H1 (cell line): ENCODE measurements around the gene RAB8B. TPM values are rescaled to one million over a fixed set of nuclear protein-coding genes. Genes with fewer than 3 reads are reported as not detected.

ENCODE experiments used
- CTCF ChIA-PET: fragments of 300-600 bp; sonication (Branson Sonifier 250); formaldehyde crosslinking; loops from one replicate; lab custom pipeline; 2021; ENCODE audit not compliant: partially characterized antibody; lab: Charles Lee
- POLR2A ChIA-PET: fragments of 300-600 bp; sonication (Branson Sonifier 250); formaldehyde crosslinking; loops from one replicate; lab custom pipeline; 2021; ENCODE audit warnings: inconsistent platforms; ENCODE audit not compliant: partially characterized antibody; lab: Charles Lee
- DNase-seq, 2 experiments: peaks; one replicate each; pipeline versions ENCODE4 v3.0.0 to v3.0.0-alpha.2; 2010 to 2022; ENCODE audit warnings: low spot score in 2 of 2, low read depth in 1 of 2, mixed read lengths in 1 of 2
- FAIRE-seq: peaks from 2 replicates; lab custom pipeline; 2011; peaks lifted over from hg19 to GRCh38; lab: Jason Lieb, UNC
- H2AFZ ChIP-seq: 2 replicates; pipeline ENCODE4 v1.8.1; 2012; ENCODE audit warnings: low read length, inconsistent platforms
- H2AK5ac ChIP-seq: 2 replicates; pipeline ENCODE4 v1.6.1; 2013; ENCODE audit warnings: low read depth, low read length
- H2BK120ac ChIP-seq: replicated peaks from 2 replicates; pipeline ENCODE3; 2013; ENCODE audit warnings: low read depth, low read length, inconsistent platforms
- H2BK12ac ChIP-seq: 2 replicates; pipeline ENCODE4 v1.6.1; 2013; ENCODE audit warnings: low read depth, low read length
- H2BK15ac ChIP-seq: 2 replicates; pipeline ENCODE4 v1.6.1; 2013; ENCODE audit warnings: low read length
- H2BK20ac ChIP-seq: 2 replicates; pipeline ENCODE4 v1.6.1; 2013; ENCODE audit warnings: low read length
- H2BK5ac ChIP-seq: 2 replicates; pipeline ENCODE4 v1.6.1; 2013; ENCODE audit warnings: low read depth, low read length
- H3K14ac ChIP-seq: 2 replicates; pipeline ENCODE4 v1.6.1; 2013; ENCODE audit warnings: inconsistent platforms; ENCODE audit not compliant: insufficient read length
- H3K18ac ChIP-seq: 2 replicates; pipeline ENCODE4 v1.6.1; 2013; ENCODE audit warnings: low read length; ENCODE audit errors: extremely low read depth
- H3K23ac ChIP-seq: 2 replicates; pipeline ENCODE4 v1.6.1; 2013; ENCODE audit warnings: inconsistent platforms; ENCODE audit not compliant: insufficient read length
- H3K23me2 ChIP-seq: 2 replicates; pipeline ENCODE4 v1.6.1; 2013; ENCODE audit warnings: low read depth, low read length
- H3K27ac ChIP-seq: 2 replicates; pipeline ENCODE4 v1.6.1; 2011; ENCODE audit warnings: low read depth, low read length, inconsistent platforms
- H3K27me3 ChIP-seq, 4 experiments: replicated peaks in 1 of 4; 1 replicate in 1 of 4; 2 replicates in 3 of 4; pipeline versions ENCODE4 v1.6.1 to v1.8.1; 2011 to 2013; ENCODE audit warnings: low read length in 3 of 4, mild to moderate bottlenecking in 3 of 4, inconsistent platforms in 2 of 4, mixed read lengths in 2 of 4, moderate library complexity in 1 of 4; ENCODE audit not compliant: control insufficient read depth in 3 of 4, insufficient read depth in 3 of 4; ENCODE audit errors: extremely low read depth in 1 of 4
- H3K36me3 ChIP-seq, 4 experiments: 2 replicates each; pipeline versions ENCODE4 v1.6.1 to v1.8.1; 2011 to 2013; ENCODE audit warnings: mild to moderate bottlenecking in 4 of 4, low read length in 3 of 4, moderate library complexity in 2 of 4, control low read depth in 1 of 4, inconsistent platforms in 1 of 4; ENCODE audit not compliant: insufficient read depth in 4 of 4, control insufficient read depth in 2 of 4
- H3K4ac ChIP-seq: replicated peaks from 2 replicates; pipeline ENCODE3; 2013; ENCODE audit warnings: low read length, low read depth, mixed read lengths, inconsistent platforms; ENCODE audit not compliant: insufficient read length
- H3K4me1 ChIP-seq, 4 experiments: replicated peaks in 1 of 4; 1 replicate in 1 of 4; 2 replicates in 3 of 4; pipeline versions ENCODE4 v1.6.1 to v1.8.1; 2011 to 2013; ENCODE audit warnings: low read length in 3 of 4, inconsistent platforms in 2 of 4, mixed read lengths in 1 of 4; ENCODE audit not compliant: insufficient read depth in 4 of 4, control insufficient read depth in 3 of 4
- H3K4me2 ChIP-seq, 2 experiments: 2 replicates each; pipeline versions ENCODE4 v1.6.1 to v1.8.1; 2011 to 2013; ENCODE audit warnings: low read depth in 2 of 2, low read length in 2 of 2, control low read depth in 1 of 2, inconsistent platforms in 1 of 2, mild to moderate bottlenecking in 1 of 2; ENCODE audit not compliant: insufficient read depth in 1 of 2
- H3K4me3 ChIP-seq, 4 experiments: fragments of 200-600, 300-600 bp in 1 of 4; sonication (generic), shearing (Covaris generic), sonication (Bioruptor Twin) in 1 of 4; 2 replicates each; pipeline versions ENCODE4 v1.5.1 to v1.8.1; 2011 to 2016; ENCODE audit warnings: low read length in 4 of 4, low read depth in 3 of 4, control low read depth in 2 of 4, inconsistent platforms in 2 of 4, mild to moderate bottlenecking in 2 of 4, mixed read lengths in 1 of 4, moderate library complexity in 1 of 4; ENCODE audit not compliant: insufficient read depth in 2 of 4; ENCODE audit errors: extremely low read depth in 1 of 4
- H3K56ac ChIP-seq: replicated peaks from 2 replicates; pipeline ENCODE3; 2013; ENCODE audit warnings: low read depth, mild to moderate bottlenecking, mixed read lengths, low read length, inconsistent platforms; ENCODE audit not compliant: insufficient read length
- H3K79me1 ChIP-seq: 2 replicates; pipeline ENCODE4 v1.6.1; 2013; ENCODE audit warnings: low read depth, low read length, control low read depth
- H3K79me2 ChIP-seq, 2 experiments: 2 replicates each; pipeline versions ENCODE4 v1.6.1 to v1.8.1; 2012 to 2013; ENCODE audit warnings: low read length in 2 of 2, mild to moderate bottlenecking in 2 of 2, inconsistent platforms in 1 of 2; ENCODE audit not compliant: insufficient read depth in 2 of 2, control insufficient read depth in 1 of 2
- H3K9ac ChIP-seq, 4 experiments: replicated peaks in 1 of 4; 1 replicate in 1 of 4; 2 replicates in 3 of 4; pipeline versions ENCODE4 v1.6.1 to v1.8.1; 2011 to 2013; ENCODE audit warnings: low read depth in 3 of 4, low read length in 3 of 4, control low read depth in 2 of 4, mild to moderate bottlenecking in 2 of 4, moderate library complexity in 2 of 4, inconsistent platforms in 1 of 4; ENCODE audit errors: extremely low read depth in 1 of 4
- H3K9me3 ChIP-seq, 2 experiments: 2 replicates each; pipeline versions ENCODE4 v1.6.1 to v1.8.1; 2012 to 2013; ENCODE audit warnings: mild to moderate bottlenecking in 2 of 2, moderate library complexity in 2 of 2, control low read depth in 1 of 2, inconsistent platforms in 1 of 2, low read depth in 1 of 2, low read length in 1 of 2, mixed read lengths in 1 of 2; ENCODE audit not compliant: insufficient read depth in 2 of 2
- H4K20me1 ChIP-seq, 2 experiments: replicated peaks in 1 of 2; 2 replicates each; pipeline versions ENCODE3 to v1.8.1; 2011 to 2013; ENCODE audit warnings: inconsistent platforms in 2 of 2, low read length in 2 of 2, mild to moderate bottlenecking in 1 of 2; ENCODE audit not compliant: insufficient read depth in 2 of 2, control insufficient read depth in 1 of 2
- H4K5ac ChIP-seq: 2 replicates; pipeline ENCODE4 v1.6.1; 2013; ENCODE audit warnings: low read length, low read depth, mixed read lengths, inconsistent platforms; ENCODE audit not compliant: insufficient read length
- H4K8ac ChIP-seq: 2 replicates; pipeline ENCODE4 v1.8.0; 2013; ENCODE audit warnings: mild to moderate bottlenecking, moderate library complexity, low read length, inconsistent platforms; ENCODE audit not compliant: insufficient read depth; ENCODE audit errors: extremely low read depth
- H4K91ac ChIP-seq: replicated peaks from 2 replicates; pipeline ENCODE3; 2013; ENCODE audit warnings: low read length, mixed read lengths, inconsistent platforms; ENCODE audit not compliant: insufficient read length
- YY1 ChIP-seq: IDR thresholded peaks from 2 replicates; pipeline ENCODE4 v1.6.1; 2011; ENCODE audit warnings: low read depth, mild to moderate bottlenecking, low read length
- WGBS, 2 experiments: shearing (Covaris generic) in 1 of 2; methylation state at CpG; one replicate each; pipeline versions ENCODE4 v1.1.6 to v1.1.7; 2013 to 2015; ENCODE audit warnings: low lambda C conversion rate in 2 of 2, mixed read lengths in 2 of 2, inconsistent platforms in 1 of 2, low coverage in 1 of 2, missing lambda C conversion rate in 1 of 2; ENCODE audit not compliant: insufficient replicate concordance in 2 of 2, insufficient coverage in 1 of 2, insufficient read length in 1 of 2; ENCODE audit errors: extremely low coverage in 1 of 2, missing lambda C conversion rate in 1 of 2; 5-methylcytosine and 5-hydroxymethylcytosine counted together
- polyA plus RNA-seq, 7 experiments: library from polyadenylated mRNA; depleted of rRNA in 3 of 7; stranded (reverse) in 5 of 7; unstranded in 2 of 7; fragments of >200 nt in 5 of 7; fragments of 200-250 nt in 2 of 7; gene quantifications; 1 replicate in 5 of 7; 2 replicates in 1 of 7; 4 replicates in 1 of 7; pipeline versions ENCODE4 v1.2.1 to v1.2.3, GENCODE V29; 2011 to 2013; ENCODE audit warnings: missing spikeins in 2 of 7, mixed read lengths in 2 of 7
- total RNA-seq: library from RNA; stranded (reverse); fragmentation: NEBNext Ultra II Directional; extraction: Animal tissue kit (Norgen Biotek cat#: 25700); gene quantifications from 2 replicates; pipeline ENCODE4 v1.2.1, GENCODE V29; 2021

The RAB8B gene
- total and polyA plus RNA-seq, 2 of the 8 experiments (the other 6 are each of a cell fraction or from before 2014, with no cell fraction given): 9.5 to 47.8 TPM

DNA sequence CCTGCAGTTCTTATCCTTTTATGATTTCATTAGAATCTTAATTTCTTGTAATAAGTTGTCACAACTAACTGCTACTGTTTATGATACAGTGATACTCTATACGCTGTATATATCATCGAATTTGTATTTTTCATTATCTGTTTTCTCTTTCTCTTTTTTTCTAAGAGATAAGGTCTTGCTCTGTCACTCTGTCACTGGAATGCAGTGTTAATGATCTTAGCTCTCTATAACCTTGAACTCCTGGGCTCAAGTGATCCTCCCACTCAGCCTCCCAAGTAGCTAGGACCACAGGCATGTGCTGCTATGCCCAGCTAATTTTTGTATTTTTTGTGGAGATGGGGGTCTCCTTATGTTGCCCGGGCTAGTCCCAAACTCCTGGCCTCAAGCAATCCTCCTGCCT lies 102.8 kb downstream of the RAB8B start:
- H4K8ac ChIP-seq: no peak overlapping the region
- H4K91ac ChIP-seq: no peak overlapping the region
- H3K9me3 ChIP-seq: no peaks in the 10 kb centered on the region
- H3K23ac ChIP-seq: no peak overlapping the region
- TF ChIP-seq YY1: no peak
- H3K27ac ChIP-seq: no peak overlapping the region
- H3K23me2 ChIP-seq: no peaks in the 10 kb centered on the region
- ChIA-PET CTCF (interaction anchor here (0.6 to 6.5 kb wide), 6 partner anchors 10 to 266 kb away, joined by 3 to 25 read pairs (median 7); no protein-coding TSS in a partner anchor), POLR2A (interaction anchor here (0.6 to 1.4 kb wide), 3 partner anchors 16 to 169 kb away, joined by 3 to 5 read pairs (median 3); no protein-coding TSS in a partner anchor)
- H3K56ac ChIP-seq: no peak overlapping the region
- H3K4me2 ChIP-seq: no peak overlapping the region
- H3K14ac ChIP-seq: no peak overlapping the region
- no peak overlapping the region for H2AK5ac ChIP-seq
- H2BK20ac ChIP-seq: no peak overlapping the region
- no peak overlapping the region for H3K9ac ChIP-seq
- H2AFZ ChIP-seq: no peak overlapping the region
- H3K4me1 ChIP-seq: no peaks in the 10 kb centered on the region
- H2BK15ac ChIP-seq: no peak overlapping the region
- no peaks in the 10 kb centered on the region; a peak in 1 of 8 replicates for H3K36me3 ChIP-seq
- H3K4ac ChIP-seq: no peak overlapping the region
- no peak overlapping the region for H4K5ac ChIP-seq
- H2BK5ac ChIP-seq: no peak overlapping the region
- H2BK120ac ChIP-seq: no peak overlapping the region
- no peak overlapping the region for H3K18ac ChIP-seq
- no peaks in the 10 kb centered on the region for H3K27me3 ChIP-seq
- H3K79me2 ChIP-seq: no peaks in the 10 kb centered on the region
- H2BK12ac ChIP-seq: no peak overlapping the region
- DNase-seq (no peak), FAIRE-seq (no peak)
- 96% methylated on average over 3 of the region's 3 CpGs; no CpG with 5 or more reads in 1 of the 2 experiments for WGBS, 2 experiments
- no peak overlapping the region for H3K4me3 ChIP-seq
- H3K79me1 ChIP-seq: no peaks in the 10 kb centered on the region
- peaks cover 0 to 3% of the 10 kb centered on the region in 2 experiments for H4K20me1 ChIP-seq
